GM18909 (cell line): ENCODE measurements around the gene PDCL3.

ENCODE experiments used
- ATAC-seq: cut with Tn5 transposase; IDR thresholded peaks from one replicate; pipeline ENCODE4 v1.9.1; 2021; ENCODE audit warnings: mild to moderate bottlenecking; ENCODE audit not compliant: unreplicated experiment, poor library complexity

PDCL3 gene

GRCh38 chr2:100562613-100563406, at the start of gene PDCL3:
TSS of gene PDCL3 (plus strand) at chr2:100562993. CDS start at chr2:100563068, 75 bp downstream.
- ATAC-seq: peak; percentile 95

DNA sequence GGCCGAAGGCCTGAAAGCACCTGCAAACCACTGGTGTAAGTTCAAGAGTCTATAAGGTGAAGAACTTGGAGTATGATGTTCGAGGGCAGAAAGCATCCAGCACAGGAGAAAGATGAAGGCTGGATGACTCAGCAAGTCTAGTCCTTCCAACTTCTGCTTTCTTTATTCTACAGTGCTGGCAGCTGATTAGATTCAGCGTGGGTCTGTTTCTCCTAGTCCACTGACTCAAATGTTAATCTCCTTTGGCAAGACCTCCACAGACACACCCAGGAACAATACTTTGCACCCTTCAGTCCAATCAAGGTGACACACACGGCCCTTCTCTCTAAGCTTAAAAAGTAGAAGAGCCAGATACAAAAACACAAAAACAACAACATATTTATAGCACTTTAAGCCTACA, 49.1 kb upstream of the PDCL3 start:
- ATAC-seq: no peak

GRCh38 chr2:100517556-100517955, 45.2 kb upstream of the PDCL3 start:
- ATAC-seq: no peak

DNA sequence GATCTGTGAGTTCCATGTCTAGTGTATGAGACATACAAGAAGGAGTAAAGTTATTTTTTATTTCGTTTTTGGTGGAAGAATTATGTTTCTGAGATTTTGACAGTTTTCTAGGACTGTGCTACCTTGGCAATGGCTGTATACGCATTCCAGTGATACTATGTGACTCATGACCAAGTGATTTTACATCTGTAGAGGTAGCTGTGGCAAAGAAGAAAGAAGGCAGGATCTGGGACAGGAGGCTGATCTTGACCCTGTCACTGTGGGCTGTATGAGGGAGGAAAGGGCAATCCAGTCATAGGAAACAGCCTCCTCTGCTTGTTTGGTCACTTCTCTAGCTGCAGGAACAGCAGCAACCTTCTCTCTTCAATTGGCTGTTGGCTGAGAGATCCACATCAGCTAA, 44.0 kb upstream of the PDCL3 start:
- ATAC-seq: no peak

DNA sequence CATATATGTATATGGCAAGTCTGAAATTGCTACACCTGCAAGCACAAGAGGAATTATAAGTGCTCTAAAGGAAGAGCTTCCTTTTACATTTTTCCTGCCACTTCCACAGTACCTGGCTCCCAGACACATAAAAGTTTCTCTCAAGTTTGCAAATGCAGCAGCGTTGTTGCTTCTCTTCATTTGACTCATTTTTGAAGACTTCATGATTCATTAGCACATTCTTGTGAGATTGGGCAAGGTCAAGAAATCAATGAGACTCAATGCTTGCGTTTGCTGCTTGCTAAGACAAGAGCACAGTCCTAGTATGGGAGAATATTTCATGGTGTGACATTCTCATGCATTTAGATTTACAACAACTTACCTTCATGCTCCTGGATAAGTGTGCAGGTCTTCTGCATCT, 42.6 kb upstream of the PDCL3 start:
- ATAC-seq: no peak

- ATAC-seq: no peak
Observed at GRCh38 chr2:100522430-100522829, 40.4 kb upstream of the PDCL3 start.

DNA sequence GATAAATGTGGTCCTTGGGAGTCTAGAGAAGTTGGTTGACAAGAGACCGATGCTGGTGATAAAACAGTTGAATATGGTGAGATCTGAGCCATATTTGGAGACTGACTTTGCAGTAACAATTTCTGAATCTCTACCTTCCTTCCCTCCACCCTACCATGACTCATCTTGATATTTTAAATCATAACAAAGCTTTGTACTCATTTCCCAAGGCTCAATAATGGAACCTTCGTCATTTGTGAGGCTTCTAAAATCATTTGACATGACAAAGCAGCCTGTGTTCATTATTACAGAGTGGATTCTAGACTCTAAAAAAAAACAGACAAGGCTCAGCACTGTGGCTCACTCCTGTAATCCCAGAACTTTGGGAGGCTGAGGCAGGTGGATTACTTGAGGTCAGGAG, 38.5 kb upstream of the PDCL3 start:
- no peak for ATAC-seq

GRCh38 chr2:100526868-100527267, 35.9 kb upstream of the PDCL3 start:
- ATAC-seq: no peak

GRCh38 chr2:100527440-100528015, 35.3 kb upstream of the PDCL3 start:
- ATAC-seq: no peak

DNA sequence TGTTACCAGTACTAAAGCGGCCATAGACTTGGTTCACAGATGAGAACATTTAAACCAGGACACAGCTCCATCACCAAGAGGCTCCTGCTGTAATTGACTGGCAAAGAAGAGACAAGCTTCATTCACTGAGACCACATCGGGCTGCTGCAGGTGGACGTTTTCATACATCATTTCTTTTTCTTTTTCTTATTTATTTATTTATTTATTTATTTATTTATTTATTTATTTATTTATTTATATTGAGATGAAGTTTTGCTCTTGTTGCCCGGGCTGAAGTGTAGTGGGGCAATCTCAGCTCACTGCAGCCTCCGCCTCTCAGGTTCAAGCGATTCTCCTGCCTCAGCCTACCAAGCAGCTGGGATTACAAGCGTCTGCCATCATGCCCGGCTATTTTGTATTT, 33.6 kb upstream of the PDCL3 start:
- ATAC-seq: no peak

GRCh38 chr2:100529900-100530299, 32.9 kb upstream of the PDCL3 start:
- ATAC-seq: no peak

DNA sequence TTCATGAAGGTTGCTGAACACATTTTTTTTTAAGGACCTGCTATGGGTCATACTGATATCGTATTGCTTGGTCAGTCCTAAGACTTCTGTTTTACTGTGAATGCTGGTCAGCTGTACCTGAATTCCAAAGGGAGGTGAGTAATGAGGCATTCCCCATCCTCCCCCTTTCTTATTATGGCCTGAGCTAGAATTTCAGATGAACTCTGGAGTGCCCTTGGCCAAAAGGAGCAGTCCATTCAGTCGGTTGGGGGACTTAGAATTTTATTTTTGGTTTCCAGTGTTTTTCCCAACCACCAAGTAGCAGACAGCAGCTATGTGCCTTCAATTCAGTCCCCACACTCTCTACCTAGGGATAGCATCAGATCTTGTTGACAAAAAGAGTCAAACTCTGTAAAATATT, 26.9 kb upstream of the PDCL3 start:
- ATAC-seq: no peak

- no peak for ATAC-seq
Observed at GRCh38 chr2:100537918-100538317, 24.9 kb upstream of the PDCL3 start.

GRCh38 chr2:100539221-100539620, 23.6 kb upstream of the PDCL3 start:
- no peak for ATAC-seq

DNA sequence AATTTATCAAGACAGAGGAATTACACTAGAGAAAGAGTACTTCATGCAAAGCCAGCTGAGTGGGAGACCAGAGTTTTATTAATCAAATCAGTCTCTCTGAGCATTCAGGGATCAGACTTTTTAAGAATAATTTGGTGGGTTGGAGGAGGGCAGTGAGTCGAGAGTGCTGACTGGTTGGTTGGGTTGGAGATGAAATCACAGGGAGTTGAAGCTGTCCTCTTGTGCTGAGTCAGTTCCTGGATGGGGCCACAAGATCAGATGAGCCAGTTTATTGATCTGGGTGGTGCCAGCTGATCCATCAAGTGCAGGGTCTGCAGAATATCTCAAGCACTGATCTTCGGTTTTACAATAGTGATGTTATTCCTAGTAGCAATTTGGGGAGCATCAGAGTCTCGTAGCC, 21.4 kb upstream of the PDCL3 start:
- no peak for ATAC-seq

GRCh38 chr2:100542418-100542817, 20.4 kb upstream of the PDCL3 start:
- ATAC-seq: no peak

DNA sequence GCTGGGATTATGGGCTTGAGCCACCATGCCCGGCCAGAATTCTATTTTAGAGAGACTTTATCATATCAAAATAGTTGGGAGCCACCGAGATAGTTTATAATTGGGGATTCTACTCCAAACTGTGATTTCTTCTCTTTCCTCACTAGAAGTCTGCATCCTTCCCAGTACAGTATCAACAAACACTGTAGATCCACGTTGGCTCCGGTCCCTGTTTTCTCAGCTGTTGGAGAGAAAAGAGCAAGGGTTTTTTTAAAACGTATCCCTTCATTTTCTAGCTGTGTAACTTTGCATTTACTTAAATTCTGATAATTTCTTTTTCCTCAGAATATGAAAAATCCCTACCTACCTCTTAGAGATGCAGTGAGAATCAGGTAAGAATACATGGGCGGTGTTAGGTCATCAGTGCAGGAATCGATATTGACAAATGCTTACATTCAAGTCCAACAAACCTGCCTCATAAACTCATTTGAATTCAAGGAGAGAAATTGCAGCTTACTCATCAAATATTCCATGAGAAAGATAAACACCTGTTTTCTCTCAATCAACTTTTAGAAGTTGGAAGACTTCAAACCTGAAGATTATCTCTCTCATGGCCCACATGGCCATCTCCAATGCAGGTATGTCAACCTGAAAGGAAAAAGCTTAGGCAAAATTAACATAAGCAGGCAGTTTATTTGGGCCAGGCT, 17.7 kb upstream of the PDCL3 start:
- no peak for ATAC-seq

- ATAC-seq: no peak
Observed at GRCh38 chr2:100546469-100546868, 16.3 kb upstream of the PDCL3 start.

GRCh38 chr2:100548771-100549170, 14.0 kb upstream of the PDCL3 start:
- no peak for ATAC-seq

DNA sequence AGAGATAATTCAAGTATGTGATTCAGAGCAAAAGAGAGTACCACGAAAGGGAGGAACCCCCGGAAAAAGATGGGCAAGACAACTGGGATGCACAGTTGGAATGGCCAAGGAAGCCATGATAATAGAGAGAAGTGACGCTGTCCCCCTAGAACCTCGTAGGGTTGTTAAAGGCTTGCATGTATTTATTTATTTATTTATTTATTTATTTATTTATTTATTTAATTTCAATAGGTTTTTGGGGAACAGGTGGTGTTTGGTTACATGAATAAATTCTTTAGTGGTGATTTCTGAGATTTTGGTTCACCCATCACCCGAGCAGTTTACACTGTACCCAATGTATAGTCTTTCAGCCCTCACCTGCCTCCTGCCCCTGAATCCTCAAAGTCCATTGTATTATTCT, 11.5 kb upstream of the PDCL3 start:
- no peak for ATAC-seq

GRCh38 chr2:100554798-100555407, 7.9 kb upstream of the PDCL3 start:
- ATAC-seq: no peak
